Measurements from ENCODE around the gene AKAP8. TPM values are rescaled to one million over a fixed set of nuclear protein-coding genes. Genes with fewer than 3 reads are reported as not detected.
"Not testable (repeated sequence)": the region's sequence is repeated elsewhere in the genome, so short reads cannot be mapped to it uniquely, and the experiment has no call there.

AKAP8 gene
- total and polyA plus RNA-seq, 2 experiments from 2014 or later: 22.4 to 36.5 TPM

DNA sequence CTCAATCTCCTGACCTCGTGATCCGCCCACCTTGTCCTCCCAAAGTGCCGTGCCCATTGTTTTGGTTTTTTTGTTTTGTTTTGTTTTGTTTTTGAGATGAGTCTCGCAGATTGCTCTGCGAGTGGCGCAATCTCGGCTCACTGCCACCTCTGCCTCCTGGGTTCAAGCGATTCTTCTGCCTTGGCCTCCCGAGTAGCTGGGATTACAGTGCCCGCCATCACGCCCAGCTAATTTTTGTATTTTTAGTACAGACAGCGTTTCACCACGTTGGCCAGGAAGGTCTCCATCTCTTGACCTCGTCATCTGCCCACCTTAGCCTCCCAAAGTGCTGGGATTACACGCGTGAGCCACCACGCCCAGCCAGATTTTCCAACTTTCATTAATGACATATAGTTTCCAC lies 15.7 kb upstream of the AKAP8 start:
- H4K20me1 ChIP-seq (replicated peaks; ENCODE audit: insufficient read depth): peaks cover 13% of the 10 kb centered on the region
- H3K4me3 Mint-ChIP-seq; DNase-seq (ENCODE audit: low spot score); H2AFZ ChIP-seq; H3K27me3 ChIP-seq (ENCODE audit: insufficient read depth); H3K9me2 ChIP-seq (ENCODE audit: insufficient read depth); H3K27ac ChIP-seq (ENCODE audit: low read depth); H3K9me3 Mint-ChIP-seq; H3K4me2 ChIP-seq; ATAC-seq; H3F3A ChIP-seq (replicated peaks; ENCODE audit: low read depth); H3K27ac Mint-ChIP-seq; H3K27me3 Mint-ChIP-seq (ENCODE audit: insufficient read depth, low read depth, poor library complexity); H3K4me1 Mint-ChIP-seq; H3K4me1 ChIP-seq (ENCODE audit: insufficient read depth); H3K4me3 ChIP-seq: not testable (repeated sequence)
- H3K79me2 ChIP-seq (replicated peaks; ENCODE audit: insufficient read depth): peaks cover 39% of the 10 kb centered on the region
- H3K36me3 ChIP-seq (ENCODE audit: insufficient read depth): peaks cover 23% of the 10 kb centered on the region
- peaks cover 77% of the 10 kb centered on the region for H3K36me3 Mint-ChIP-seq (ENCODE audit: low read depth)

DNA sequence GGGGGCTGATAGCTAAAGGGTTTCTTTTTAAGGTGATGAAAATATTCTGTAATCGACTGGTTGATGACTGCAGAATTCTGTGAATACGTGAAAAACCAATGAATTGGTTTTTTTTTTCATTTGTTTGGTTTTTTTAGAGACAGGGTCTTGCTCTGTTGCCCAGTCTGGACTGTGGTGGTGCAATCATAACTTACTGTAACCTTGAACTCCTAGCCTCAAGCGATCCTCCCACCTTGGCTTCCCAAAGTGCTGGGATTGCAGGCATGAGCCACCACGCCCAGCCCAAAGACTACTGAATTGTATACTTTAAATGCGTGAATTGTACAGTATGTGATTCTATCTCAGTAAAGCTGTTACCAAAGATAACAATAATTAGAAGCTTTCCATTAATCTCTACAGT lies 14.8 kb upstream of the AKAP8 start:
- Histone ChIP-seq H3K9me2 (ENCODE audit: insufficient read depth) (no peaks in the 10 kb centered on the region), H3K79me2 (replicated peaks; ENCODE audit: insufficient read depth) (peaks cover 47% of the 10 kb centered on the region), H3K4me2 (no peak overlapping the region), H2AFZ (no peak overlapping the region), H3F3A (replicated peaks; ENCODE audit: low read depth) (0 out of 2 replicates have a peak, but pooled peaks cover 5% of the 10 kb centered on the region), H3K27ac (ENCODE audit: low read depth) (no peak overlapping the region), H3K4me3 (no peak overlapping the region), H3K36me3 (ENCODE audit: insufficient read depth) (peaks cover 23% of the 10 kb centered on the region), H3K4me1 (ENCODE audit: insufficient read depth) (no peaks in the 10 kb centered on the region), H4K20me1 (replicated peaks; ENCODE audit: insufficient read depth) (peaks cover 13% of the 10 kb centered on the region), H3K27me3 (ENCODE audit: insufficient read depth) (no peaks in the 10 kb centered on the region)
- Mint-ChIP-seq H3K4me3 (no peak overlapping the region), H3K27ac (no peak overlapping the region), H3K36me3 (ENCODE audit: low read depth) (peaks cover 76% of the 10 kb centered on the region), H3K4me1 (no peaks in the 10 kb centered on the region), H3K9me3 (no peaks in the 10 kb centered on the region; the same call in 1 of the 3 replicates), H3K27me3 (ENCODE audit: insufficient read depth, low read depth, poor library complexity) (peaks cover 1% of the 10 kb centered on the region)
- DNase-seq (ENCODE audit: low spot score) (no peak), ATAC-seq (no peak)
- TF ChIP-seq POLR2AphosphoS5 (IDR thresholded peaks at IDR 0.05; ENCODE audit: low read depth): no peak
- no peak for TF ChIP-seq CREB1 (CRISPR knock-in tag; IDR thresholded peaks at IDR 0.05; ENCODE audit: low read depth)
- TF ChIP-seq, protein P1, sequence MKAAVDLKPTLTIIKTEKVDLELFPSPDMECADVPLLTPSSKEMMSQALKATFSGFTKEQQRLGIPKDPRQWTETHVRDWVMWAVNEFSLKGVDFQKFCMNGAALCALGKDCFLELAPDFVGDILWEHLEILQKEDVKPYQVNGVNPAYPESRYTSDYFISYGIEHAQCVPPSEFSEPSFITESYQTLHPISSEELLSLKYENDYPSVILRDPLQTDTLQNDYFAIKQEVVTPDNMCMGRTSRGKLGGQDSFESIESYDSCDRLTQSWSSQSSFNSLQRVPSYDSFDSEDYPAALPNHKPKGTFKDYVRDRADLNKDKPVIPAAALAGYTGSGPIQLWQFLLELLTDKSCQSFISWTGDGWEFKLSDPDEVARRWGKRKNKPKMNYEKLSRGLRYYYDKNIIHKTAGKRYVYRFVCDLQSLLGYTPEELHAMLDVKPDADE (IDR thresholded peaks at IDR 0.05): no peak
- TF ChIP-seq EZH2 (IDR thresholded peaks at IDR 0.05; ENCODE audit: low read depth, unreplicated experiment): no peak
- no peak for TF ChIP-seq EZH2phosphoT487 (IDR thresholded peaks at IDR 0.05; ENCODE audit: unreplicated experiment)
- no peak for TF ChIP-seq NANOG (IDR thresholded peaks at IDR 0.05; ENCODE audit: borderline replicate concordance)
- no peak for TF ChIP-seq ZNF331 (CRISPR knock-in tag; IDR thresholded peaks at IDR 0.05; ENCODE audit: low read depth)
- TF ChIP-seq, protein P2, sequence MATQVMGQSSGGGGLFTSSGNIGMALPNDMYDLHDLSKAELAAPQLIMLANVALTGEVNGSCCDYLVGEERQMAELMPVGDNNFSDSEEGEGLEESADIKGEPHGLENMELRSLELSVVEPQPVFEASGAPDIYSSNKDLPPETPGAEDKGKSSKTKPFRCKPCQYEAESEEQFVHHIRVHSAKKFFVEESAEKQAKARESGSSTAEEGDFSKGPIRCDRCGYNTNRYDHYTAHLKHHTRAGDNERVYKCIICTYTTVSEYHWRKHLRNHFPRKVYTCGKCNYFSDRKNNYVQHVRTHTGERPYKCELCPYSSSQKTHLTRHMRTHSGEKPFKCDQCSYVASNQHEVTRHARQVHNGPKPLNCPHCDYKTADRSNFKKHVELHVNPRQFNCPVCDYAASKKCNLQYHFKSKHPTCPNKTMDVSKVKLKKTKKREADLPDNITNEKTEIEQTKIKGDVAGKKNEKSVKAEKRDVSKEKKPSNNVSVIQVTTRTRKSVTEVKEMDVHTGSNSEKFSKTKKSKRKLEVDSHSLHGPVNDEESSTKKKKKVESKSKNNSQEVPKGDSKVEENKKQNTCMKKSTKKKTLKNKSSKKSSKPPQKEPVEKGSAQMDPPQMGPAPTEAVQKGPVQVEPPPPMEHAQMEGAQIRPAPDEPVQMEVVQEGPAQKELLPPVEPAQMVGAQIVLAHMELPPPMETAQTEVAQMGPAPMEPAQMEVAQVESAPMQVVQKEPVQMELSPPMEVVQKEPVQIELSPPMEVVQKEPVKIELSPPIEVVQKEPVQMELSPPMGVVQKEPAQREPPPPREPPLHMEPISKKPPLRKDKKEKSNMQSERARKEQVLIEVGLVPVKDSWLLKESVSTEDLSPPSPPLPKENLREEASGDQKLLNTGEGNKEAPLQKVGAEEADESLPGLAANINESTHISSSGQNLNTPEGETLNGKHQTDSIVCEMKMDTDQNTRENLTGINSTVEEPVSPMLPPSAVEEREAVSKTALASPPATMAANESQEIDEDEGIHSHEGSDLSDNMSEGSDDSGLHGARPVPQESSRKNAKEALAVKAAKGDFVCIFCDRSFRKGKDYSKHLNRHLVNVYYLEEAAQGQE (IDR thresholded peaks at IDR 0.05; ENCODE audit: unreplicated experiment): no peak
- TF ChIP-seq, protein P3, sequence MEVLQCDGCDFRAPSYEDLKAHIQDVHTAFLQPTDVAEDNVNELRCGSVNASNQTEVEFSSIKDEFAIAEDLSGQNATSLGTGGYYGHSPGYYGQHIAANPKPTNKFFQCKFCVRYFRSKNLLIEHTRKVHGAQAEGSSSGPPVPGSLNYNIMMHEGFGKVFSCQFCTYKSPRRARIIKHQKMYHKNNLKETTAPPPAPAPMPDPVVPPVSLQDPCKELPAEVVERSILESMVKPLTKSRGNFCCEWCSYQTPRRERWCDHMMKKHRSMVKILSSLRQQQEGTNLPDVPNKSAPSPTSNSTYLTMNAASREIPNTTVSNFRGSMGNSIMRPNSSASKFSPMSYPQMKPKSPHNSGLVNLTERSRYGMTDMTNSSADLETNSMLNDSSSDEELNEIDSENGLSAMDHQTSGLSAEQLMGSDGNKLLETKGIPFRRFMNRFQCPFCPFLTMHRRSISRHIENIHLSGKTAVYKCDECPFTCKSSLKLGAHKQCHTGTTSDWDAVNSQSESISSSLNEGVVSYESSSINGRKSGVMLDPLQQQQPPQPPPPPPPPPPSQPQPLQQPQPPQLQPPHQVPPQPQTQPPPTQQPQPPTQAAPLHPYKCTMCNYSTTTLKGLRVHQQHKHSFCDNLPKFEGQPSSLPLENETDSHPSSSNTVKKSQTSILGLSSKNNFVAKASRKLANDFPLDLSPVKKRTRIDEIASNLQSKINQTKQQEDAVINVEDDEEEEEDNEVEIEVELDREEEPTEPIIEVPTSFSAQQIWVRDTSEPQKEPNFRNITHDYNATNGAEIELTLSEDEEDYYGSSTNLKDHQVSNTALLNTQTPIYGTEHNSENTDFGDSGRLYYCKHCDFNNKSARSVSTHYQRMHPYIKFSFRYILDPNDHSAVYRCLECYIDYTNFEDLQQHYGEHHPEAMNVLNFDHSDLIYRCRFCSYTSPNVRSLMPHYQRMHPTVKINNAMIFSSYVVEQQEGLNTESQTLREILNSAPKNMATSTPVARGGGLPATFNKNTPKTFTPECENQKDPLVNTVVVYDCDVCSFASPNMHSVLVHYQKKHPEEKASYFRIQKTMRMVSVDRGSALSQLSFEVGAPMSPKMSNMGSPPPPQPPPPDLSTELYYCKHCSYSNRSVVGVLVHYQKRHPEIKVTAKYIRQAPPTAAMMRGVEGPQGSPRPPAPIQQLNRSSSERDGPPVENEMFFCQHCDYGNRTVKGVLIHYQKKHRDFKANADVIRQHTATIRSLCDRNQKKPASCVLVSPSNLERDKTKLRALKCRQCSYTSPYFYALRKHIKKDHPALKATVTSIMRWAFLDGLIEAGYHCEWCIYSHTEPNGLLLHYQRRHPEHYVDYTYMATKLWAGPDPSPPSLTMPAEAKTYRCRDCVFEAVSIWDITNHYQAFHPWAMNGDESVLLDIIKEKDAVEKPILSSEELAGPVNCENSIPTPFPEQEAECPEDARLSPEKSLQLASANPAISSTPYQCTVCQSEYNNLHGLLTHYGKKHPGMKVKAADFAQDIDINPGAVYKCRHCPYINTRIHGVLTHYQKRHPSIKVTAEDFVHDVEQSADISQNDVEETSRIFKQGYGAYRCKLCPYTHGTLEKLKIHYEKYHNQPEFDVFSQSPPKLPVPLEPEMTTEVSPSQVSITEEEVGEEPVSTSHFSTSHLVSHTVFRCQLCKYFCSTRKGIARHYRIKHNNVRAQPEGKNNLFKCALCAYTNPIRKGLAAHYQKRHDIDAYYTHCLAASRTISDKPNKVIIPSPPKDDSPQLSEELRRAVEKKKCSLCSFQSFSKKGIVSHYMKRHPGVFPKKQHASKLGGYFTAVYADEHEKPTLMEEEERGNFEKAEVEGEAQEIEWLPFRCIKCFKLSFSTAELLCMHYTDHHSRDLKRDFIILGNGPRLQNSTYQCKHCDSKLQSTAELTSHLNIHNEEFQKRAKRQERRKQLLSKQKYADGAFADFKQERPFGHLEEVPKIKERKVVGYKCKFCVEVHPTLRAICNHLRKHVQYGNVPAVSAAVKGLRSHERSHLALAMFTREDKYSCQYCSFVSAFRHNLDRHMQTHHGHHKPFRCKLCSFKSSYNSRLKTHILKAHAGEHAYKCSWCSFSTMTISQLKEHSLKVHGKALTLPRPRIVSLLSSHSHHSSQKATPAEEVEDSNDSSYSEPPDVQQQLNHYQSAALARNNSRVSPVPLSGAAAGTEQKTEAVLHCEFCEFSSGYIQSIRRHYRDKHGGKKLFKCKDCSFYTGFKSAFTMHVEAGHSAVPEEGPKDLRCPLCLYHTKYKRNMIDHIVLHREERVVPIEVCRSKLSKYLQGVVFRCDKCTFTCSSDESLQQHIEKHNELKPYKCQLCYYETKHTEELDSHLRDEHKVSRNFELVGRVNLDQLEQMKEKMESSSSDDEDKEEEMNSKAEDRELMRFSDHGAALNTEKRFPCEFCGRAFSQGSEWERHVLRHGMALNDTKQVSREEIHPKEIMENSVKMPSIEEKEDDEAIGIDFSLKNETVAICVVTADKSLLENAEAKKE (CRISPR knock-in tag; IDR thresholded peaks at IDR 0.05): no peak
- TF ChIP-seq JUNB (IDR thresholded peaks at IDR 0.05; ENCODE audit: unreplicated experiment): no peak
- no peak for TF ChIP-seq ZNF114 (CRISPR knock-in tag; IDR thresholded peaks at IDR 0.05)

All from GM23338 (cell line).